ENCODE data around the gene ERLIN1.
"Not testable (repeated sequence)": the region's sequence is repeated elsewhere in the genome, so short reads cannot be mapped to it uniquely, and the experiment has no call there.

Gene ERLIN1

DNA sequence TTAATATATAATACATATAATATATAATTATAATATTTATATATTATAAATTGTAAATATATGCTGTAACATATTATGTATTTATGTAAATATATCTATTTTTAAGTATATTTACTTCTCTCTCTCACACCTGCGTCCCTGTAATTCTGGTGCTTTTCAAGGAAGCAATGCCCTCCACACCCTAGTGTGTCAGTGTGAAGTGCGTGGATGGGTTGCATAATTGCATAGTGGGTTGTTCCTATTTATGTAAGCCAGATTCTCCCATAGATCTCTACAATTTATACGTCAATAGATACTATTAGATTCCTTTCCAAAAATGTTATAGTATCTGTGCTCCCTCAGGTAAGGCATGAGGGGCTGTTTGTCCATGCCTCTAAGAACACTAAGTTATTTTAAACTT lies 54.3 kb downstream of the ERLIN1 start:
- no peak for DNase-seq

DNA sequence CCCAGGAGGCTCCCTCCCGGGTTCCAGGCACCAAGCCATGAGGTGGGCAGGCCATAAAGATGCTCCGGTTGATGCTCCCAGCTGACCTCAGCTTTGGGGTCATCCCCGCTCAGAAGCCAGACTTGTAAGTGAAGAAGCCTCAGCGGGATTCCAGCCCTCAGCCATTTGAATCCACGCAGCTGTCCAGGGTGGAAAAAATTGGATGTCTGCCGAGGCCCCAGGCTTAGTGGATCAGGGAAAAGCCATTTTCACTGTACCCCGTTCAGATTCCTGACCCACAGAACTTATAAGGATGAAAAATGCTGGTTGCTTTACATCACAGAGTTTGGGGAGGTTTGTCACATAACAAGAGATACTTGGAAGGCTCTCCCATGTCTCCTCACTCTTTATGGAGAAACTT lies 55.0 kb downstream of the ERLIN1 start:
- DNase-seq, result no peak

DNA sequence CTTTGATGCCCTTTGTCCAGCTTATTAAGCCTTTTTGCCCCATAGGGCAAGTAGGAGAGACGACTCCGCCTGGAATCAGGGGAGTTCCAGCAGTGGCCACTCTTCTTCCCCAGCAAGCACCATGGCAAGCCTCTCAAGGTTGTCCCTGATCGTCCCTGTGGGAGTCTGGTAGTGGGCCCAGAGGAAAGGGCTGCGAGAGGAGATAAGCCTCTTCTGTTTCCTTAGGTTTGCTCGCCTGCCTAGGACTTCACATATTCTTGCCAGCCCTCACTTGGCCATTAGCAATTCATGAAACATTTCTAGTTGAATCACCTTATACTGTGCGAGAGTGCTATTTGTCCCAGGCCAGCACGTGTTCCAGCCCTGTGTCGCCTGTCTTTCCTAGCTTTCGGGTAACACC lies 56.4 kb downstream of the ERLIN1 start:
- no peak for DNase-seq

DNA sequence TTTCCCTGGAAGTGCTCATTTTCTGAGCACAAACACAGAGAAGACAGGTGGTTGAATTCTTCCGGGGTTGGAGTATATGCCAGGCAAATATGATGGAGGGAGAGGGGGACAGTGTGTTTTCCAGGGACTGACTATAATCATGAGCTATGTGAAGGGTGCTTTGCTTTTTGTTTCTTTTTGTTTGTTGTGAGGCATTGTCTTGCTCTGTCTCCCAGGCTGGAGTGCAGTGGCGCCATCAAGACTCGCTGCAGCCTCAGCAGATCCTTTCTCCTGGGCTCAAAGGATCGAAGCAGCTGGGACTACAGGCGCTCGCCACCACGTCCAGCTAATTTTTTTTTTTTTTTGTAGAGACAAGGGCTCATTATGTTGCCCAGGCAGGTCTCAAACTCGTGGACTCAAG lies 56.9 kb downstream of the ERLIN1 start:
- no peak for DNase-seq

DNA sequence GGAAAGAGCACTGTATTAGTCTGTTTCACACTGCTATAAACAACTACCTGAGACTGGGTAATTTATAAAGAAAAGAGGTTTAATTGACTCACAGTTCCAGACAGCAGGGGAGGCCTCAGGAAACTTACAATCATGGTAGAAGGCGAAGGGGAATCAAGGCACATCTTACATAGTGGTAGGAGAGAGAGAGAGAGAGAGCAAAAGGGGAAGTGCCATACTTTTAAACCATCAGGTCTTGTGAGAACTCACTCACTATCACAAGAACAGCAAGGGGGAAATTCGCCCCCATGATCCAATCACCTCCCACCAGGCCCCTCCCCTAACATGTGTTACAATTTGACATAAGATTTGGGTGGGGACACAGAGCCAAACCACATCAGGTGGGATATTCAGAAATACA lies 60.5 kb downstream of the ERLIN1 start:
- DNase-seq, result not testable (repeated sequence)

DNA sequence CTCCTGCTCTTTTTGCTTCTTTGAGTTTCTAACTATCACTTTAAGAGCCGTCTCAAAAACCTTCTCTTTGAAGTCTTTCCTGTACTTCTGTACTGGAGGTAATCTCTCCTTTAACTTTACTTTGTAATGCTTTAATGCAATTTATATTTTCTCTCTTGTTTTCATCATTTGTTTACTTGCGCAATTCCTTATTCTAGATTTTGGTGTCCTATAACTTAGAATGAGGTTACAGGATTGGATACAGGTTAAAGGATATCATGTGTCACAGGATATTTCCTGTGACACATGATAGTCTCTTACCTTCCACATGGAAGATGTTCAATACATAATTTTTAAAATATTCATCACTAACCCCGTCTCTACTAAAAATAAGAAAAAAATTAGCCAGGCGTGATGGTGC lies 61.7 kb downstream of the ERLIN1 start:
- DNase-seq, result no peak

DNA sequence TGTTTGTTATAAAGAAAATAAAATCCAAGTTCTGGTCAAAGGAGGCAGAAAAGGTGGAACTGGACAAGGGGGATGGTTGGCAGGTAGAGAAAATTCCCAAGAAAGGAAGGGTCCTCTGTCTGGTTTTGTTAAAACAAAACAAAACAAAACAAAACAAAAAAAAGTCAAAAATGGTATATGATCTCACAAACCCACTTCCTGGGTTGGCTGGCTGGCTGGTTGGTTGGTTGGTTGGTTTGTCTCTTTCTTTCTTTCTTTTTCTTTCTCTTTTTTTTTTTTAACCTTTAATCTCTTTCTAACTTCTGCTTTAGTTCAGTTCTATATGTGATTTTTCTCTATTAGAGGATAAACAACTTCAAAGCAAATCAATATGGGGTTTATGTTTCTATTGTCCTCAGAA lies 63.0 kb downstream of the ERLIN1 start:
- DNase-seq, result no peak

DNA sequence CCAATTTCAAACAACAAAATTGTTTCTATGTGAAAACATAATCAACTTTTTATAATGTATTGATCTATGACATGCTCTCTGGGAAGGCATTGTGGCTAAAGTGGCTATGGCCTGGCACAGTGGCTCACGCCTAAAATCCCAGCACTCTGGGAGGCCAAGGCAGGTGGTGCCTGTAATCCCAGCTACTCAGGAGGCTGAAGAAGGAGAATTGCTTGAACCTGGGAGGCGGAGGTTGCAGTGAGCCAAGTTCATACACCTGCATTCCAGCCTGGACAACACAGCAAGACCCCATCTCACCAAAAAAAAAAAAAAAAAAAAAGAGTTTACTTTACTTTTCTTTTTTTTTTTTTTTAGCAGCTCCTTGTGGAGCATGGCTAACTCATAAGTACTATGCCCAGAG lies 65.3 kb downstream of the ERLIN1 start:
- DNase-seq, result no peak

DNA sequence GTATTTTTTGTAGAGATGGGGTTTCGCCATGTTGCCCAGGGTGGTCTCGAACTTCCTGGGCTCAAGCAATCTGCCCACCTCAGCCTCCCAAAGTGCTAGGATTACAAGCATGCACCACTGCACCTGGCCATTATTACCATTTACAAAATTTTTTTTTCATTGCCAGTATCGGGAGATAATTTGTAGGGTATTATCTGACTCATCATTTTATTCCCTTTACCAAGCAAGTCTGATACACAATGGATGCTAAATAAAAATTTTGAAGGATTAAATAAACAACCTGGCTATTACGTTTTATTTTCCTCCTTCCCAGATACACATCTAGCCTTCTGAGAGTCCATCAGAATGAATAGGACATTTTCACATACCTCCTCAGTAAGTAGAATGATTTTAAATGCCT lies 66.1 kb downstream of the ERLIN1 start:
- DNase-seq, result no peak

DNA sequence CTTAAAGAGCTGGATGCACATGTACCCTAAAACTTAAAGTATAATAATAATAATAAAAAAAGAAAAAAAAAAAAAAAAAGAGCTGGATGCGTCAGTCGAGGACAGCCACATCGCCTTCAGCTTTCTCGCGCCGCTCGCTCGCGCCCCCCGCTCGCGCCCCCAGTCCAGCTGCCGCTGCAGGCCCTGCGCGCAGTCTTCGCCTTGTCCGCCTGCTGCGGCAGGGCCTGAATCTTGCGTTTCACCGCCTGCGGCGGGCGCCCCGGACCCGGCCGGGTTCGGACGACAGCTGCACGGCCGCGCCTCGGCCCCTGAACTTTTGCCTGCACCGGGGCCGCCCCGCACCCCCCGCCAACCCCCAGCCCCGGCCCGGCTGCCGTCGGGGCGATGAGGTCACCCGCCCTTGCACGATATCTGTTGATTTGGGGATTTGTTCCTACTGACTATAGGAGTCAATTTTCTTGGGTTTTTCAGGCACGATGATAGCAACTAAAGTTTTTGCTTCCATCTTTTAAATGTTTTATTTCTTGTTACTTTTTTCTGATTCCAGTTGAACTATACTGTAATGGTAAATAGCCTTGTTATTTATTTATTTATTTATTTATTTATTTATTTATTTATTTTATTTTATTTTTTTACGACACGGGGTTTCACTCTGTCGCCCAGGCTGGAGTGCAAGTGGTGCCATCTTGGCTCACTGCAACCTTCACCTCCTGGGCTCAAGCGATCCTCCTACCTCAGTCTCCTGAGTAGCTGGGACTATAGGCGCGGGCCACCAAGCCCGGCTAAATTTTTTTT lies 70.7 kb downstream of the ERLIN1 start:
- DNase-seq, result no peak

DNA sequence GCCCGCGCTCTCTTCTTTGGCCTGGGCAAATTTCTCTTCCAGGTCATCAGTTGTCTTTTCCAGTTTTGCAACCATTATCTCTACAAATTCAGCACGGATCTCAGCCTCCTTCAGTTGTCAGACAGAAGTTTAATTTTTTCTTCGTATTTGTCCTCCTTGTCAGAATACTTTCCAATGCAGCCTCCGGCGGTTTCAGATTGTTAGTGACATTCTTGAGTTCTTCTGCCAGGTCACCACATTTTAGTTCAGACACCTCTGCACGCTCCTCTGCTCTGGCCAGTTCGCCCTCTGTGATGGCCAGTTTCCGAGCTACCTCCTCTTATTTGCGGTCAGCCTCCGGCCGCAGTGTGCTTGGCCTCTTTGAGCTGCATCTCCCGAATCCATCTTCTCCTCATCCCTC lies 71.4 kb downstream of the ERLIN1 start:
- DNase-seq, result no peak

DNA sequence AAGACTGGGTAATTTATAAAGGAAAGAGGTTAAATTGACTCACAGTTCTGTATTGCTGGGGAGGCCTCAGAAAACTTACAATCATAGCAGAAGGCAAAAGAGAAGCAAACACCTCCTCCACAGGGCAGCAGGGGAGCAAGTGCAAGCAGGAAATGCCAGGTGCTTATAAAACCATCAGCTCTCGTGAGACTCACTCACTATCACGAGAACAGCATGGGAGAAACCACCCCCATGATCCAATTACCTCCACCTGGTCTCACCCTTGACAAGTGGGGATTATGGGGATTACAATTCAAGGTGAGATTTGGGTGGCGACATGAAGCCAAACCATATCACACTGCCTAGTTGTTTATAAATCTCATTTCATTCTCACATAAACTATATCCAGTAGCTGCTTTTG lies 76.2 kb downstream of the ERLIN1 start:
- DNase-seq, result no peak

DNA sequence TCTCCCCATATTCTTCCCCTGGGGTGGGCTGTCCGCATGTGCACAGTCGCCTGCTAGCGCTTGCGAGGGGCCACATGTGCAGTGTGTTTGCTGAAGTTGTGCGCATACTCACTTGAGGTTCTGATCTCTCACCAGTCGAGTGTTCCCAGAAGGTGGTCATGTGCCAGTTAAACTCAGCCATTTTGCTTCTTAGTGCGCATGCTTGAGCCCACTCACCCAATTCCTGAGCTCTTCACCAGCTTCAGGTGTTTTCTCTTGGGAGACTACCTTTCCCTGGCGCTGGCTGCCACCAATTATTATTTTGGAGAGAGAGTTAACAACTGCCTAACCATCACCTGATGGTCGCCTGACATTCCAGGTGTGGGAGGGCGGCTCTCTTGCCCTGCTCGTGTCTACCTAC lies 79.0 kb downstream of the ERLIN1 start:
- no peak for DNase-seq

DNA sequence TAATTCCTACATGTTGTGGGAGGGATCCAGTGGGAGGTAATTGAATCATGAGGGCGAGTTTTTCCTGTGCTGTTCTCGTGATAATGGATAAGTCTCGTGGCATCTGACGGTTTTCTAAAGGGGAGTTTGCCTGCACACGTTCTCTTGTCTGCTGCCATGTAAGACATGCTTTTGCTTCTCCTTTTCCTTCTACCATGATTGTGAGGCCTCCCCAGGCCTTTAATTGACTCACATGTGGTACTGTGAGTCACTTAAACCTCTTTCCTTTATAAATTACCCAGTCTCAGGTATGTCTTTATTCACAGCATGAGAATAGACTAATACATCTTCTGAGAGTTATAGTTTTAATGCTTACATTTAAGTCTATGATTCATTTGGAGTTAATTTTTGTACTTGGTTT lies 81.5 kb downstream of the ERLIN1 start:
- DNase-seq, result no peak

DNA sequence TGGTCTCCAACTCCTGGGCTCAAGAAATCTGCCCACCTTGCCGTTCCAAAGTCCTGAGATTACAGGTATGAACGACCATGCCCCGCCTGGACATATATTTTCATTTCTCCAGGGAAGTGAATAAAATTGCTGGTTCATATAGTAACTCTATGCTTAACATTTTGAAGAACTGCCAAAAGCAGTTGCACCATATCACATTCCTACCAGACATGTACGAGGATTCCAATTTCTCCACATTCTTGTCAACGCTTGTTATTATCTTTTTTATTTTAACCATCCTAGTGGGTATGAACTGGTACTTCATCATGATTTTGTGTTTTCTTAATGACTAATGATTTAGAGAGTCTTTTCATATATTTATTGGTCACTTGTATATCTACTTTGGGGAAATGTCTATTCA lies 82.2 kb downstream of the ERLIN1 start:
- DNase-seq, result no peak

DNA sequence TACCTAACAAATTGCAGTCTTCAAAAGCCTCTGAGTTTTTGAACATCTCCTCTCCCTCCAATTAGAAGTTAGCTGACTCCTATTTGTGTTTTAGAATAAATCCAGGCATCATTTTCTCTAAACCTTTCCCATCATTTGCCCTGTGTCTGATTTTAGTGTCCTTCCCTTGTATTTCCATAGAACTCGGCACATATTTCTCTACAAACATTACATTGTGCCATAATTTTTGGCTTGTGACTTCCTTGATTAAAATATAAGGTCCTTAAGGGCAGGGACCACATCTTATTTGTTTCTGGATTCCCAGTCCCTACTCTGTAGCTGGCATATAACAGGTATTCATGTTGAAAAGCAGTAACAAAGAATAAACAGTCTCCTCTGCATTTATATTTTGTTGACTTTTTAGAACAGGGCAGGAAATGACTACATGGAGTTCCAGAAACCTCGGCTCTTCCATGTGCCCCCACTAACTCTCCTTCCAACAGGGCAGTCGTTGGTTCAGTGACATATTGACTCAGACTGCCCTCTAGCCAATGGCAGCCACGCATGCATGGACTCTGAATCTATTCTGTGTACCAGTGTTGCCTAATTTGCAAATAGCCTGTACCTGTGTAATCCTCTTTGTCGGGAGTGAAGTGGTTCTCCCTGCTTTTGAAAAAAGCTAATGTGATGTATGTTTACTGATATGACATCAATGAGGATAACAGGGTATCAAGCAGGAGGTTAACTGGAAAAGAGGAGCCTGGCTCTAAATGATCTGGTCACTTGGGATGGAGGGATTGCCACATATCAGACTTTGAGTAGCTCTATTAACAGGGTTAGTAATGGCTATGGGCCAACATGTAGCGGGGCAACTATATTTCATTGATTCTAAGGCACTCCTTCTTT lies 84.4 kb downstream of the ERLIN1 start:
- no peak for DNase-seq

DNA sequence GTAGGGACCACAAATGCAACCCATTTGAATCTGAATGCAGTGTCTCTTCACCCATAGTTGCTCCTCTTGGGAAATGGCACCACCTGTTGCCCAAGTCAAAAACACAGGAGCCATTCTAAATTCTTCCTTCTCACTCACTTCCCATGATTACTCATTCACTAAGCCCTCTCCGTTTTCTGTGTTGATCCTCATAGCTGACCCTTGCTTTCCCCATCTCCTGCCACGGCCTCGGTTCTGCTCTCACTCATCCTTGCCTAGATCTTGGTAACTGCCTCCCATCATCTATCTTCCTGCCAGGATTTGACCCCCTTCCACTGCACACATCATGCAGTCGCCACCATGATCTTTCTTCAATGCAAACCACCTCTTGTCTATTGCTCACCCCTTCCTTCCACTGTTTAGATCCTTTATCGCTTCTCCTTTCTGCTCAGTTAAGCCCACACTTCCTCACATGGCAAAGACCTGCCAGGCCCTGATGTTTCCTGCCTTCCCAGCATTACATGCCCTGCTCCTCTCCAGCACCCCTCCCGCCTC lies 85.1 kb downstream of the ERLIN1 start:
- DNase-seq, result no peak

Data from stimulated activated CD4-positive, alpha-beta T cell treated with anti-CD3 and anti-CD28 coated beads, Interleukin-2, amount 100 ng/mL, for 48 hours (primary cell).